Tibial nerve (tissue), 4 donors: ENCODE results near the gene EFCAB6. TPM values are rescaled to one million over a fixed set of nuclear protein-coding genes. Genes with fewer than 3 reads are reported as not detected.

Experiments used
- DNase-seq, 2 donors: peaks; one replicate each; pipeline ENCODE4 v3.0.0-alpha.2; 2019; ENCODE audit warnings: low spot score in 2 of 2
- H3K27ac ChIP-seq, 4 donors: fragments of 200-600 bp; sonication (generic) in 3 of 4; one replicate each; pipeline ENCODE4 v1.5.1; 2017 to 2019; ENCODE audit warnings: mild to moderate bottlenecking in 1 of 4
- H3K27me3 ChIP-seq, 2 donors: fragments of 200-600 bp; sonication (generic) in 1 of 2; one replicate each; pipeline versions ENCODE4 v1.5.1 to v1.6.0; 2017 to 2019
- H3K36me3 ChIP-seq, 3 donors: fragments of 200-600 bp; sonication (generic); one replicate each; pipeline ENCODE4 v1.5.1; 2018 to 2019
- H3K4me1 ChIP-seq, 4 donors: fragments of 200-600 bp; sonication (generic) in 3 of 4; one replicate each; pipeline ENCODE4 v1.5.1; 2017 to 2019
- H3K4me3 ChIP-seq, 4 donors: fragments of 200-600 bp; sonication (generic) in 3 of 4; one replicate each; pipeline ENCODE4 v1.5.1; 2017 to 2019; ENCODE audit warnings: mild to moderate bottlenecking in 1 of 4, moderate library complexity in 1 of 4
- H3K9me3 ChIP-seq, 4 donors: fragments of 200-600 bp; sonication (generic) in 3 of 4; one replicate each; pipeline ENCODE4 v1.5.1; 2017 to 2019
- CTCF ChIP-seq, 5 experiments: fragments of 200-600 bp in 3 of 5; fragments of 450-650 bp in 2 of 5; sonication (generic) in 3 of 5; IDR thresholded peaks; one replicate each; pipeline ENCODE4 v1.5.1; 2016 to 2019; ENCODE audit warnings: antibody characterized with exemption in 5 of 5, mild to moderate bottlenecking in 3 of 5, moderate library complexity in 2 of 5
- EP300 ChIP-seq, 2 donors: sonication (generic); formaldehyde crosslinking; IDR thresholded peaks; one replicate each; pipeline ENCODE4 v1.6.1; 2017; ENCODE audit warnings: antibody characterized with exemption in 2 of 2, mild to moderate bottlenecking in 1 of 2
- POLR2A ChIP-seq, 2 donors: fragments of 450-650 bp; IDR thresholded peaks; one replicate each; pipeline ENCODE4 v1.6.1; 2017; ENCODE audit warnings: antibody characterized with exemption in 2 of 2, mild to moderate bottlenecking in 2 of 2, moderate library complexity in 2 of 2
- WGBS, 2 donors: methylation state at CpG; one replicate each; pipeline ENCODE4 v1.1.5; 2018; 5-methylcytosine and 5-hydroxymethylcytosine counted together
- total RNA-seq, 4 donors: library from RNA; depleted of rRNA; stranded (reverse); fragments of >200 nt; gene quantifications; one replicate each; pipeline ENCODE4 v1.1.0, GENCODE V29; 2016

EFCAB6 gene
- total RNA-seq, 4 donors from 2014 or later, result 3.3 to 9.2 (median 6.8) TPM

GRCh38 chr22:43488937-43489336, 323.2 kb downstream of the EFCAB6 start:
- Histone ChIP-seq H3K27me3 (peaks cover 0 to 9% of the 10 kb centered on the region in 2 donors), H3K36me3 (no peaks in the 10 kb centered on the region), H3K4me3 (no peak overlapping the region), H3K27ac (no peak overlapping the region), H3K4me1 (peaks cover 0 to 5% (median 0%) of the 10 kb centered on the region in 4 donors), H3K9me3 (no peaks in the 10 kb centered on the region)
- no peak for TF ChIP-seq EP300 (IDR thresholded peaks at IDR 0.05)
- no peak for TF ChIP-seq POLR2A (IDR thresholded peaks at IDR 0.05)
- TF ChIP-seq CTCF (IDR thresholded peaks at IDR 0.05), result no peak
- WGBS, 2 donors, result 71 to 95% methylated on average over 1 to 3 of the region's 10 CpGs
- DNase-seq, result no peak

GRCh38 chr22:43488031-43488866, 323.9 kb downstream of the EFCAB6 start:
- DNase-seq, result no peak
- H3K27me3 ChIP-seq, result peaks cover 0 to 9% of the 10 kb centered on the region in 2 donors
- TF ChIP-seq CTCF (IDR thresholded peaks at IDR 0.05) (no peak), POLR2A (IDR thresholded peaks at IDR 0.05) (no peak), EP300 (IDR thresholded peaks at IDR 0.05) (no peak)
- H3K4me3 ChIP-seq, result no peak overlapping the region
- H3K9me3 ChIP-seq, result no peaks in the 10 kb centered on the region
- H3K36me3 ChIP-seq, result no peaks in the 10 kb centered on the region
- H3K4me1 ChIP-seq, result peaks cover 0 to 5% (median 0%) of the 10 kb centered on the region in 4 donors
- 33 to 51% methylated on average over 19 to 23 of the region's 26 CpGs for WGBS, 2 donors
- no peak overlapping the region for H3K27ac ChIP-seq

- H3K27ac ChIP-seq, result no peak overlapping the region
- H3K4me1 ChIP-seq, result peaks cover 0 to 5% (median 0%) of the 10 kb centered on the region in 4 donors
- H3K4me3 ChIP-seq, result no peak overlapping the region
- no peaks in the 10 kb centered on the region for H3K9me3 ChIP-seq
- no peaks in the 10 kb centered on the region for H3K36me3 ChIP-seq
- WGBS, 2 donors, result 62 to 67% methylated on average over 18 to 19 of the region's 19 CpGs
- TF ChIP-seq POLR2A (IDR thresholded peaks at IDR 0.05) (no peak), CTCF (IDR thresholded peaks at IDR 0.05) (no peak), EP300 (IDR thresholded peaks at IDR 0.05) (no peak)
- H3K27me3 ChIP-seq, result peaks cover 0 to 9% of the 10 kb centered on the region in 2 donors
- no peak for DNase-seq
These were observed 324.6 kb downstream of the EFCAB6 start for GRCh38 chr22:43487311-43488030.

GRCh38 chr22:43485502-43486089, 326.5 kb downstream of the EFCAB6 start:
- Histone ChIP-seq H3K36me3 (no peaks in the 10 kb centered on the region), H3K9me3 (no peaks in the 10 kb centered on the region), H3K4me1 (peaks cover 0 to 13% (median 0%) of the 10 kb centered on the region in 4 donors), H3K27me3 (peaks cover 0 to 9% of the 10 kb centered on the region in 2 donors), H3K27ac (no peak overlapping the region), H3K4me3 (no peak overlapping the region)
- TF ChIP-seq EP300 (IDR thresholded peaks at IDR 0.05), result no peak
- TF ChIP-seq CTCF (IDR thresholded peaks at IDR 0.05), result no peak
- no peak for TF ChIP-seq POLR2A (IDR thresholded peaks at IDR 0.05)
- 82% methylated on average over 20 of the region's 20 CpGs for WGBS, 2 donors
- no peak for DNase-seq
